Measurements from ENCODE around the gene SH3PXD2A.

- no peak for TF ChIP-seq ZNF184 (tag by site-specific recombination; IDR thresholded peaks at IDR 0.05)
- TF ChIP-seq YY1 (tag by site-specific recombination; IDR thresholded peaks at IDR 0.05): no peak
- TF ChIP-seq CTCF (tag by site-specific recombination; IDR thresholded peaks at IDR 0.05): no peak
- no peak for TF ChIP-seq ZNF223 (tag by site-specific recombination; IDR thresholded peaks at IDR 0.05)
Observed at GRCh38 chr10:103646304-103646703, 209.1 kb downstream of the SH3PXD2A start.
